Upper lobe of left lung (tissue), 6 donors: ENCODE results near the gene GIMAP8. TPM values are rescaled to one million over a fixed set of nuclear protein-coding genes. Genes with fewer than 3 reads are reported as not detected.

Experiments used
- ATAC-seq, 2 donors: fragments of 200-7000 bp; cut with Tn5 transposase; one replicate each; pipeline ENCODE4 v1.9.1; 2022; ENCODE audit warnings: mild to moderate bottlenecking in 2 of 2, moderate library complexity in 2 of 2; ENCODE audit not compliant: low FRiP score in 2 of 2
- DNase-seq, 2 donors: peaks; one replicate each; pipeline ENCODE4 v3.0.0-alpha.2; 2019 to 2020
- H3K27ac ChIP-seq, 4 donors: fragments of 200-600 bp; sonication (generic); one replicate each; pipeline ENCODE4 v1.5.1; 2016 to 2019
- H3K27me3 ChIP-seq, 4 donors: fragments of 200-600 bp; sonication (generic); one replicate each; pipeline ENCODE4 v1.5.1; 2017 to 2019
- H3K36me3 ChIP-seq, 4 donors: fragments of 200-600 bp; sonication (generic); one replicate each; pipeline ENCODE4 v1.5.1; 2016 to 2019
- H3K4me1 ChIP-seq, 4 donors: fragments of 200-600 bp; sonication (generic); one replicate each; pipeline ENCODE4 v1.5.1; 2018 to 2019
- H3K4me3 ChIP-seq, 4 donors: fragments of 200-600 bp; sonication (generic); one replicate each; pipeline ENCODE4 v1.5.1; 2017 to 2019; ENCODE audit warnings: mild to moderate bottlenecking in 2 of 4, moderate library complexity in 1 of 4
- H3K9me3 ChIP-seq, 4 donors: fragments of 200-600 bp; sonication (generic); one replicate each; pipeline ENCODE4 v1.5.1; 2018 to 2019
- EP300 ChIP-seq, 4 donors: sonication (generic); formaldehyde crosslinking; IDR thresholded peaks; one replicate each; pipeline ENCODE4 v1.5.1; 2017; ENCODE audit warnings: antibody characterized with exemption in 4 of 4, control low read depth in 2 of 4
- POLR2A ChIP-seq, 4 donors: fragments of 450-650 bp; IDR thresholded peaks; one replicate each; pipeline ENCODE4 v1.5.1; 2016 to 2017; ENCODE audit warnings: antibody characterized with exemption in 4 of 4, mild to moderate bottlenecking in 2 of 4
- POLR2AphosphoS5 ChIP-seq, 2 donors: sonication (generic); formaldehyde crosslinking; IDR thresholded peaks; one replicate each; pipeline ENCODE4 v1.5.1; 2017; ENCODE audit warnings: antibody characterized with exemption in 2 of 2
- WGBS, 2 donors: methylation state at CpG; one replicate each; pipeline ENCODE4 v1.1.5; 2017 to 2018; 5-methylcytosine and 5-hydroxymethylcytosine counted together
- total RNA-seq, 6 donors: library from RNA; depleted of rRNA in 4 of 6; stranded (reverse); fragments of >200 nt in 4 of 6; gene quantifications; one replicate each; pipeline versions ENCODE4 v1.1.0 to v1.2.1, GENCODE V29; 2016 to 2021
- TF ChIP-seq, protein P1 (sequence below), 6 experiments: fragments of 450-650 bp in 4 of 6; fragments of 200-600 bp in 2 of 6; sonication (generic) in 2 of 6; IDR thresholded peaks; one replicate each; pipeline ENCODE4 v1.5.1; 2016 to 2019; ENCODE audit warnings: antibody characterized with exemption in 6 of 6
- donor health status: DM: no; HTN: no; CAD: no; lungs with moderate emphysema.
- donor health status: DM: no; HTN: yes; CAD: no; lungs with severe emphysema.

Gene GIMAP8
- total RNA-seq, 6 donors from 2014 or later = 15.6 to 39.6 (median 31.7) TPM

DNA sequence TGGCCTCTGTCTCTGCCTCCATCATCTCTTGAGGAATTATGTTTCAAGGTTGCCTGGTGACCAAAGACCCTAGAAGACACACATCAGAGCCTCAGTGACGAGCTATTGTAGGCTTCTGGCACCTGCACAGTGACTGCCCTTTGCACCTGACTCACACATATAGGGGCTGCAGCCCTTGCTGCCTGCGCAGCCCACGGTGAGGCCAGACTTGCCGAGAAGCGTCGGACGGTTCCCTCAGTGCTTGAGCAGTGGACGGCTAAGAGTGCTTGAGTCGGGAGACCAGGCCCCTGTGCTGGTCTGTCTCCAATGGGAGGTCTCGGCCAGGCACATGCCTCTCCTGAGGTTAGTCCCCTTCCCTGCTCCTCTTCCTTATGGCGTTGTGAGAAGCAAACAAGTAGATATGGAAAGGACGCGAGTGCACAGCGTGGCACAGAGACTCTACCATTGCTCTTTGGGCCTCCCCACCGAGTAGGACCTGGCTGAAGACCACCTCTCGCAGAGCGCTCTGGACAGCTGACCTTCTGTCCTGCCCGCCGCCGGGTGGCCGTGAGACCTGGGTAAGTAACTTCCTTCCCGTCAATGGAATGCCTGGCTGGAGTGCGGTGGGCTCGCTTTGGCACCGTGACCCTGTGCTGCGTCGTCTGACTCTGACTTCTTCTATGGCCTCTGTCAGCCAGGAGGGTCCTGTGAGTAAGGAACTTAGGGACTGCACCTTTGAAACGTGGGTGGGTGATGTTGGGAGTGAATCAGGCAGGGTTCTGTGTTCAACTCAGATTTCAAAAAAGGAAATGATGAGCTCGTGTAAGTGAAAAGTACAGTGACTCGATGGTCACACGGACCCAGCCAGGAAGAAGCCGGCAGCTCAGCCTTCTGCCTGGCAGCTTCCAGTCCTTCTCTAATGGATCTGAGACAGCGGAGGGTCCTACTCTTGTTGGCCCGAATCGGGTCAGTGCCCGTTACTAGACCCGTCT, 37.6 kb upstream of the GIMAP8 start:
- no peak overlapping the region for H3K4me3 ChIP-seq
- TF ChIP-seq EP300 (IDR thresholded peaks at IDR 0.05) (no peak), POLR2A (IDR thresholded peaks at IDR 0.05) (no peak), POLR2AphosphoS5 (IDR thresholded peaks at IDR 0.05) (no peak)
- TF ChIP-seq, protein P1, sequence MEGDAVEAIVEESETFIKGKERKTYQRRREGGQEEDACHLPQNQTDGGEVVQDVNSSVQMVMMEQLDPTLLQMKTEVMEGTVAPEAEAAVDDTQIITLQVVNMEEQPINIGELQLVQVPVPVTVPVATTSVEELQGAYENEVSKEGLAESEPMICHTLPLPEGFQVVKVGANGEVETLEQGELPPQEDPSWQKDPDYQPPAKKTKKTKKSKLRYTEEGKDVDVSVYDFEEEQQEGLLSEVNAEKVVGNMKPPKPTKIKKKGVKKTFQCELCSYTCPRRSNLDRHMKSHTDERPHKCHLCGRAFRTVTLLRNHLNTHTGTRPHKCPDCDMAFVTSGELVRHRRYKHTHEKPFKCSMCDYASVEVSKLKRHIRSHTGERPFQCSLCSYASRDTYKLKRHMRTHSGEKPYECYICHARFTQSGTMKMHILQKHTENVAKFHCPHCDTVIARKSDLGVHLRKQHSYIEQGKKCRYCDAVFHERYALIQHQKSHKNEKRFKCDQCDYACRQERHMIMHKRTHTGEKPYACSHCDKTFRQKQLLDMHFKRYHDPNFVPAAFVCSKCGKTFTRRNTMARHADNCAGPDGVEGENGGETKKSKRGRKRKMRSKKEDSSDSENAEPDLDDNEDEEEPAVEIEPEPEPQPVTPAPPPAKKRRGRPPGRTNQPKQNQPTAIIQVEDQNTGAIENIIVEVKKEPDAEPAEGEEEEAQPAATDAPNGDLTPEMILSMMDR (IDR thresholded peaks at IDR 0.05) = no peak
- DNase-seq (peak in 1 of 2 donors; percentile 65), ATAC-seq (no peak)
- H3K27me3 ChIP-seq = no peaks in the 10 kb centered on the region
- 83 to 92% methylated on average over 30 to 37 of the region's 37 CpGs for WGBS, 2 donors
- H3K36me3 ChIP-seq = peaks cover 0 to 17% (median 5%) of the 10 kb centered on the region in 4 donors
- no peak overlapping the region for H3K27ac ChIP-seq
- no peaks in the 10 kb centered on the region for H3K9me3 ChIP-seq
- H3K4me1 ChIP-seq = no peaks in the 10 kb centered on the region

DNA sequence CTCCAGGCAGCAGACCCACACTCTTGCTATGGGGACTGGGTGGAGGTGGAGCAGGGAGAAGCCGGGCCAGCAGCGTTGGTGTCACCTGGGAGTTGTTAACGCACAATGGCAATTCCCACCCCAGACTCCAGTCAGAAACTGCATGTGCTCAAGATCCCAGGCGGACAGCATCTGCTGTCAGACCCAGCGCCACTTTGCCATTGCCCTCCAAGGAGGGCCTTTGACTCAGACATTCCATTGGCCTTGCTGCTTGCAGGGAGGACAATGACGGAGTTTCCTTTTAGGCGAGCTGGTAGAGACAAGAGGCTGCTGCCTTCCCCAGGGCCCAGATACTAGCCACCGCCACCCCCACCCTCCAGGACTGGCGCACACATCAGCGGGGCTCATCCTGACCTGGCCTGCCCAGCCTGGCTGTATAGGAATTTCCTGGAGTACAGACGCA, 36.8 kb upstream of the GIMAP8 start:
- no peaks in the 10 kb centered on the region for H3K9me3 ChIP-seq
- ATAC-seq (no peak), DNase-seq (peak in 1 of 2 donors; percentile 20)
- TF ChIP-seq POLR2AphosphoS5 (IDR thresholded peaks at IDR 0.05) (no peak), POLR2A (IDR thresholded peaks at IDR 0.05) (no peak), EP300 (IDR thresholded peaks at IDR 0.05) (no peak)
- TF ChIP-seq, protein P1 (IDR thresholded peaks at IDR 0.05) = no peak
- H3K4me3 ChIP-seq = no peak overlapping the region
- peaks cover 0 to 12% (median 3%) of the 10 kb centered on the region in 4 donors for H3K36me3 ChIP-seq
- H3K27me3 ChIP-seq = no peaks in the 10 kb centered on the region
- H3K4me1 ChIP-seq = no peaks in the 10 kb centered on the region
- no peak overlapping the region for H3K27ac ChIP-seq
- 91 to 92% methylated on average over 10 to 11 of the region's 11 CpGs for WGBS, 2 donors

DNA sequence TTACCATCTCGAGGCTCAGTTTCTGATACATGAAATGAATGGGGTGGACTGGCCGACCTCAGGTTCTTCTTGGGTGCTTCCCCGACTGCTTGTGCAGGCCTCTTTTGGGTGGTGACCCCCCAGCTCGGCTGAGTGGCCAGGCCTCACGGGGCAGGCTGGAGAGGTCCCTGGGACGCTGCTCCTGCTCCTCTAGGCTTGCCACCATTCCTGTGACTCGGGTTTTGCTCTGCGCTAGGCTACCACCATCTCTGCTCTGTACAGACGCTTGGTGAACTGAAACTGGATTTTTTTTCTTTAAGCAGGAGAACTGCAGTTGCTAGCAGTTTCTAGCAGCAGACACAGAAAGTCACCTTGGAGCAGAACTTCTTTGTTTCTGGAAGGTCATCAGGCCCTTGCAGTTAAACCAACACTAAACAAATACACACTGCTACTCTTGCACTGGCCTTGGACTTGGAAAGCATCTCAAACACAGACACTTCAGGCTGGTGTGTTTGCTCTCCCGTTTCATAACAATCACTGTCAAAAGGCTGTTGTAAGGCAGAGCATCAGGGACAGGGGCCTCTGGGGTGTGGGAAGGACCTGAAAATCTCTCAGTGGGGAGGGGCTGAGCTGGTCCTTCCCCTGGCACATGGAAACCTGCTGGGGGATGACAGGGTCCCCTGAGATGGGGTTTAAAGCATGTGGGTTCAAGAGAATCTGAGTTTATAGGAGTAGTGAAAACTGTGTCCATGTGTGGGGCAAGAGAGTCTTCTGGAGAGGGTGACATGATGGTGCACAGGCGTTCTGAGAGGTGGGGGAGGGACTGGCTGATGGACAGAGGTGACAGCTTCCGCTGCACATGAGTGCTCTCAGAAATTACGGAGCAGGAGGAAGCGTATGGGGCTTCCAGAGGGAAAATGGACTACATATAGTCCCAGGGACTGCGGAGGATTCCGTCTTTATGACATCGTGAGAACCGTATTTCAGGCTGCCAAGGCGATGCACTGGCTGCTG, 35.0 kb upstream of the GIMAP8 start:
- no peak overlapping the region for H3K27ac ChIP-seq
- no peaks in the 10 kb centered on the region for H3K4me1 ChIP-seq
- DNase-seq (peak in 1 of 2 donors; percentile 54), ATAC-seq (no peak)
- no peak overlapping the region for H3K4me3 ChIP-seq
- TF ChIP-seq EP300 (IDR thresholded peaks at IDR 0.05) = no peak
- TF ChIP-seq, protein P1 (IDR thresholded peaks at IDR 0.05) = no peak
- no peak for TF ChIP-seq POLR2A (IDR thresholded peaks at IDR 0.05)
- no peak for TF ChIP-seq POLR2AphosphoS5 (IDR thresholded peaks at IDR 0.05)
- H3K9me3 ChIP-seq = no peaks in the 10 kb centered on the region
- peaks cover 0 to 9% (median under 1%) of the 10 kb centered on the region in 4 donors for H3K36me3 ChIP-seq
- WGBS, 2 donors = 83 to 85% methylated on average over 13 to 19 of the region's 19 CpGs
- no peaks in the 10 kb centered on the region for H3K27me3 ChIP-seq

DNA sequence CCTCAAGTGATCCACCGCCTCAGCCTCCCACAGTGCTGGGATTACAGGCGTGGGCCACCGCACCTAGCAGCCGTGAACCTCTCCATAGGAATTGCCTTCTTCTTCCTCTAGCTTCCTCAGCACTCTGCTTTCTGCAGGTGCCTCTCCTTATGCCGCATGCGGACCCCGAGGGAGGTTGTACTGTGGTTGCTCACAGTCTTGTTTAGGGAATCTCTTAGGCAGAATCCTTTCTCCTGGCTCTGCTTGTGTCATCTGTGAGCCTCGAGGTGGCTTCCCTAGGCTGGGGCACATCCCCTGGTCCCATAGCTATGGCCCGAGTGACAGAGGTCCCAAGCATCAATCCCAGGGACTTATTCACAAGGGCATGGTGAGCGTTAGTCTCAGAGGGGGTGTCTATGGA, 33.2 kb upstream of the GIMAP8 start:
- WGBS, 2 donors = 94 to 99% methylated on average over 9 to 10 of the region's 10 CpGs
- TF ChIP-seq, protein P1 (IDR thresholded peaks at IDR 0.05) = no peak
- TF ChIP-seq POLR2A (IDR thresholded peaks at IDR 0.05) (no peak), EP300 (IDR thresholded peaks at IDR 0.05) (no peak), POLR2AphosphoS5 (IDR thresholded peaks at IDR 0.05) (no peak)
- DNase-seq = no peak

More for the DNA sequence above, 33.2 kb upstream of the GIMAP8 start:
- no peaks in the 10 kb centered on the region for H3K36me3 ChIP-seq
- no peak overlapping the region for H3K4me3 ChIP-seq
- ATAC-seq = no peak
- H3K27me3 ChIP-seq = no peaks in the 10 kb centered on the region
- no peaks in the 10 kb centered on the region for H3K9me3 ChIP-seq
- H3K4me1 ChIP-seq = peaks cover 0 to 7% (median 5%) of the 10 kb centered on the region in 4 donors
- no peak overlapping the region for H3K27ac ChIP-seq
